ENCODE results near the gene FAM53C.

DNA sequence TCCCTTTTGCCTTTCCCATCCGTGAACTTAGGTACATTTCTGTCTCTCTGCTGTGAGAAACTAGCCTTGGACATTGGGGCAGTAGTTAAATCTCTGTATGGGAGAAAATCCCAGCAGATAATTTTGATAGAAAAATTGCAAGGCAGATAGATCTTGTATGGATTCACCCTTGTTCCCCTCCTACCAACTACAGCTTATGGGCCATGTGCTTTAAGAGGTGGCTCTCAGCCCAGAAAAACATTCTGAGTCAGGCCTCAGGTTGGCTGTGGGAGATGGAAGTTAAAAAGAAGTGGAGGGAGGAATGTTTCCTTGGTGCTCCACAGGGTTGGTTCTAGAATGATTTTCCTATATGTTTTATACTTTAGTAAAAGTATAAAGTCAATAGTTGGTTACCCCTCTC lies 13.0 kb downstream of the FAM53C start:
- TF ChIP-seq CTCF (conservative IDR thresholded peaks at IDR 0.05) (no peak), ZFX (IDR thresholded peaks at IDR 0.05) (no peak)

Data from C4-2B (cell line).